AG04450 (cell line): ENCODE data around the gene MYBBP1A. TPM values are rescaled to one million over a fixed set of nuclear protein-coding genes. Genes with fewer than 3 reads are reported as not detected.

Experiments
- CTCF ChIA-PET: fragments of 300-600, 350-600 bp; formaldehyde crosslinking; extraction: SDS; loops from one replicate; lab custom pipeline; 2022; ENCODE audit warnings: antibody characterized with exemption, inconsistent platforms; lab: Charles Lee
- POLR2A ChIA-PET: fragments of 350-600 bp; formaldehyde crosslinking; extraction: SDS; loops from one replicate; lab custom pipeline; 2021; ENCODE audit warnings: antibody characterized with exemption, inconsistent platforms; lab: Yijun Ruan, JAX
- DNase-seq: peaks from one replicate; pipeline ENCODE4 v3.0.0-alpha.2; 2011; ENCODE audit warnings: low read depth, low spot score
- H3K27ac ChIP-seq: one replicate; pipeline ENCODE4 v1.5.1; 2012; ENCODE audit warnings: low read depth, low read length, control low read depth
- H3K27me3 ChIP-seq: one replicate; pipeline ENCODE4 v1.6.0; 2012; ENCODE audit warnings: low read length; ENCODE audit not compliant: control insufficient read depth, insufficient read depth
- H3K4me3 ChIP-seq: 2 replicates; pipeline ENCODE4 v1.5.1; 2011; ENCODE audit warnings: mild to moderate bottlenecking, low read depth, low read length, control low read depth
- H3K9me3 ChIP-seq: 2 replicates; pipeline ENCODE4 v1.5.1; 2012; ENCODE audit warnings: low read length; ENCODE audit not compliant: control insufficient read depth, insufficient read depth
- polyA plus RNA-seq: library from polyadenylated mRNA; depleted of rRNA; stranded (reverse); fragments of >200 nt; gene quantifications from 2 replicates; pipeline ENCODE4 v1.2.3, GENCODE V29; 2011
- TF ChIP-seq, protein P1 (sequence below): IDR thresholded peaks from 2 replicates; pipeline ENCODE4 v1.5.1; 2011; ENCODE audit warnings: low read depth, low read length, control low read depth, inconsistent platforms

The MYBBP1A gene
- polyA plus RNA-seq, 1 experiment, result 12.5 TPM

DNA sequence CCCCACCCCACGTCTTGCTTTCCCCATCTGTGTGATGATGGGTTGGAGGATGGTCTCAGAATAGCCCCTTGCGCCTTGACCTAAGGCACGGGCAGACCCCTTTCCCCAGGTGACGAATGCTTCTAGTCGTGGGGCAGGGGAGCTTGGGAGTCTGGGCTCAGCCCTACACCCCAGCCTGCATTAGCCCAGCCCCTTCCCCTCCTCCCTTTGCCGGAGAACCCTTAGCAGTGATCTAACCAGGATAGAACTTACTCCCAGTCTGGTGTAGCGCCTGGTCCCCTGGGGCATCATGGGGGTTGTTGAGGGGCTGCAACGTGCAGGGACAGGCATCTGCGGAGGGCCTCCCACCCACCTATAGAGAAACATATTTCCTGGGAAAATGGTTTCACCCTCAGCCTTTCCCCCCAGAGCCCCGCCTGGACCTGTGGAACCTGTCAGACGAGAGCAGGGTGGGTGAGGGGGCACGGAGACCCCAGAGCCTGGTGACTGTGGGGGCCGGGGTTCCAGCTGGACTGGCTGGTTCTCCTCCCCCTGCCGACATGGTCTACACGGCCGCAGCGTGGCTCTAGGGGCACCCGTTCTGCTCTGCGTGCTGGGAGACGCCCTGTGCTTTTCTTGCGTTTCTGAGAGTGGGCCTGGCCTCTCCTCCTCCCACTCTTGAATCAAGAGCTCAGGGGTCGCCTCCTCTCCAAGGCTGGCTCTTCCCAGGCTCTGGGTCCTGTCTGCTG lies 33.9 kb upstream of the MYBBP1A start:
- no peak overlapping the region for H3K4me3 ChIP-seq
- POLR2A ChIA-PET, result no interaction called here
- CTCF ChIA-PET, result interaction anchor here (1.3 kb wide), 1 partner anchor 24 kb away, joined by 3 read pairs; no protein-coding TSS in a partner anchor
- H3K27me3 ChIP-seq, result peaks cover 60% of the 10 kb centered on the region
- no peaks in the 10 kb centered on the region for H3K9me3 ChIP-seq
- TF ChIP-seq, protein P1, sequence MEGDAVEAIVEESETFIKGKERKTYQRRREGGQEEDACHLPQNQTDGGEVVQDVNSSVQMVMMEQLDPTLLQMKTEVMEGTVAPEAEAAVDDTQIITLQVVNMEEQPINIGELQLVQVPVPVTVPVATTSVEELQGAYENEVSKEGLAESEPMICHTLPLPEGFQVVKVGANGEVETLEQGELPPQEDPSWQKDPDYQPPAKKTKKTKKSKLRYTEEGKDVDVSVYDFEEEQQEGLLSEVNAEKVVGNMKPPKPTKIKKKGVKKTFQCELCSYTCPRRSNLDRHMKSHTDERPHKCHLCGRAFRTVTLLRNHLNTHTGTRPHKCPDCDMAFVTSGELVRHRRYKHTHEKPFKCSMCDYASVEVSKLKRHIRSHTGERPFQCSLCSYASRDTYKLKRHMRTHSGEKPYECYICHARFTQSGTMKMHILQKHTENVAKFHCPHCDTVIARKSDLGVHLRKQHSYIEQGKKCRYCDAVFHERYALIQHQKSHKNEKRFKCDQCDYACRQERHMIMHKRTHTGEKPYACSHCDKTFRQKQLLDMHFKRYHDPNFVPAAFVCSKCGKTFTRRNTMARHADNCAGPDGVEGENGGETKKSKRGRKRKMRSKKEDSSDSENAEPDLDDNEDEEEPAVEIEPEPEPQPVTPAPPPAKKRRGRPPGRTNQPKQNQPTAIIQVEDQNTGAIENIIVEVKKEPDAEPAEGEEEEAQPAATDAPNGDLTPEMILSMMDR, result no peak
- H3K27ac ChIP-seq, result no peak overlapping the region
- DNase-seq, result no peak

DNA sequence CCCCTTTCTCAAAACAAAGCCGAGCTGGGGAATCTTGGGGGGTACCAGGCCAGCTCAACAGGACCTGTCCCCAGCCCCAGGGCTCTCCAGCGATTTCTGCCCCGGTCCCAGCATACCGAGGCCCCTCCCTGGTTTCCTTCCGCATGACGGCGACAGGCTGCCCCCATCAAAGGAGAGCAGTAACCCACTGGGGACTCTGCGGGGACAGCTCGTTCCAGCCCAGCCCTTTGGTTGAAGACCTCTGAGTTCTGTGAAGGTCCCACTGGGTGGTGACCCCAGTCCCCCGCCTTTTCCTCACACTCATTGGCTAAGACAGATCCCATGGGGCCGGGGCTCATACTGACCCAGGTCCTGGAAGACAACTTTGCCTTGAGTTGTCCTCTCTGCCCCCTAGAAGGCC lies 33.2 kb upstream of the MYBBP1A start:
- TF ChIP-seq, protein P1, result no peak
- Histone ChIP-seq H3K4me3 (no peak overlapping the region), H3K27me3 (peaks cover 67% of the 10 kb centered on the region), H3K9me3 (no peaks in the 10 kb centered on the region), H3K27ac (no peak overlapping the region)
- ChIA-PET CTCF (no interaction called here), POLR2A (no interaction called here)
- no peak for DNase-seq

DNA sequence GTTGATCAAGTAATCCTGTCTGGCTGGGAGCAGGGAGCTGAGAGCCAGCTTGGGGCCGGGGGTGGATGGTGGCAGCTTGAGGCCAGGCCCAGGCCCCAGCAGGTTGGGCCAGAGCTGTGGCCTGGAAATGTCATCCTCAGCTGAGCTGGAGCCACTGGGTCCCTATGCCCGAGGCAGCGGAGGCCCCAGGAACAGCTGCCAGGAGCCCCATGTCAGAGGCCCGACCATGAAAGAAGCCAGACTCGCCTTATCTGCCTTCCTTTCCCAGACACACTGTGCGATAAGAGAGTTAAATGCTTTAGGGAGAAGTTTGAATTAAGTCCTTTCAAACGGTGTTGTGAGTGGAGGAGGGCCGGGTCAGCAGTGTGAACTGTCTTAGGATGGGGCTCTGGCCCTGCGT lies 32.6 kb upstream of the MYBBP1A start:
- no peak overlapping the region for H3K27ac ChIP-seq
- peaks cover 72% of the 10 kb centered on the region for H3K27me3 ChIP-seq
- TF ChIP-seq, protein P1, result no peak
- ChIA-PET CTCF (interaction anchor here (1.3 kb wide), 1 partner anchor 23 kb away, joined by 5 read pairs; no protein-coding TSS in a partner anchor), POLR2A (no interaction called here)
- no peaks in the 10 kb centered on the region for H3K9me3 ChIP-seq
- no peak for DNase-seq
- H3K4me3 ChIP-seq, result no peak overlapping the region

DNA sequence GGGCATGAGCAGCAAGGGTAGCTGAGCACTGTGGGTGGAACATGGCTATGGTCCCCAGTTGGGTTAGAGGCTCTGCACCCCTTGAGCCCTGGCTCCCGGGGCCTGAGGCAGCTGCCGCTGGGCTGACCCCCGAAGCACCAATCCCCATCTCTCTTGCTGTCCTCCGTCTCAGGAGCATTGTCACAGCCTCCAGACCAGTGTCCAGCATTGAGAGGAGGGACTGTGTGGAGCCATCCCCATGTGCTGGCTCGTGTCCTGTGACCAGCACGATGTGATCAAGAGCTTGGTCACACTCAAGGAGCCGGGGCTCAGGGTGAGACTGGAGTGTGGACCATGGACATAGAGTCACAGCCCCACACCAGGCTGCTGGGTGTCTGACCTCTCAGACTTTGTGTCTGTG lies 32.0 kb upstream of the MYBBP1A start:
- Histone ChIP-seq H3K9me3 (no peaks in the 10 kb centered on the region), H3K4me3 (no peak overlapping the region), H3K27ac (no peak overlapping the region), H3K27me3 (peaks cover 73% of the 10 kb centered on the region)
- DNase-seq, result no peak
- POLR2A ChIA-PET, result no interaction called here
- TF ChIP-seq, protein P1, result no peak
- CTCF ChIA-PET, result interaction anchor here (1.3 to 1.8 kb wide), 2 partner anchors 21 to 22 kb away, joined by 5 to 8 read pairs; no protein-coding TSS in a partner anchor

DNA sequence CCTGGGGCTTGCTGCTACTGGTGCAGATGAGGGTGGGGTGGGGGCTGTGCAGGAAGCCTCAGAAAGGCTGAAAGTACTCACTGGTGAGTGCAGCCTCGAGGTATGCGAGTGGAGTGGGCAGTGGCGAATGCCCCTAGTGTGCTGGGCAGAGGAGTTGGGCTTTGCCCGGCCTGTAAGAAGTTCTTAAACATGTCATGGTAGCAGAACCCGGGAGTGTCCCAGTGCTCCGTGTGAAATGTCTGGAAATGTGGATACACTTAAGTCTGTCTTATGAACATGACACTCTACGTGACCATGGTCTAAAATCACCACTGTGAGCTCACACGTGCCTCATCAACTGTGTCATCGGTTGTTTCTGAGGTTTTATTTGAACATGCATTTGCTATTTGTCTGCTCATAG lies 30.9 kb upstream of the MYBBP1A start:
- DNase-seq, result no peak
- H3K27me3 ChIP-seq, result peaks cover 75% of the 10 kb centered on the region
- ChIA-PET CTCF (interaction anchor here (1.8 kb wide), 1 partner anchor 19 kb away, joined by 8 read pairs; no protein-coding TSS in a partner anchor), POLR2A (no interaction called here)
- H3K4me3 ChIP-seq, result no peak overlapping the region
- no peaks in the 10 kb centered on the region for H3K9me3 ChIP-seq
- TF ChIP-seq, protein P1, result no peak
- no peak overlapping the region for H3K27ac ChIP-seq
